Upper lobe of left lung (tissue), 6 donors: ENCODE results near the gene EPHB1. TPM values are rescaled to one million over a fixed set of nuclear protein-coding genes. Genes with fewer than 3 reads are reported as not detected.

ENCODE experiments used
- ATAC-seq, 2 donors: fragments of 200-7000 bp; cut with Tn5 transposase; one replicate each; pipeline ENCODE4 v1.9.1; 2022; ENCODE audit warnings: mild to moderate bottlenecking in 2 of 2, moderate library complexity in 2 of 2; ENCODE audit not compliant: low FRiP score in 2 of 2
- DNase-seq, 2 donors: peaks; one replicate each; pipeline ENCODE4 v3.0.0-alpha.2; 2019 to 2020
- H3K27ac ChIP-seq, 4 donors: fragments of 200-600 bp; sonication (generic); one replicate each; pipeline ENCODE4 v1.5.1; 2016 to 2019
- H3K27me3 ChIP-seq, 4 donors: fragments of 200-600 bp; sonication (generic); one replicate each; pipeline ENCODE4 v1.5.1; 2017 to 2019
- H3K36me3 ChIP-seq, 4 donors: fragments of 200-600 bp; sonication (generic); one replicate each; pipeline ENCODE4 v1.5.1; 2016 to 2019
- H3K4me1 ChIP-seq, 4 donors: fragments of 200-600 bp; sonication (generic); one replicate each; pipeline ENCODE4 v1.5.1; 2018 to 2019
- H3K4me3 ChIP-seq, 4 donors: fragments of 200-600 bp; sonication (generic); one replicate each; pipeline ENCODE4 v1.5.1; 2017 to 2019; ENCODE audit warnings: mild to moderate bottlenecking in 2 of 4, moderate library complexity in 1 of 4
- H3K9me3 ChIP-seq, 4 donors: fragments of 200-600 bp; sonication (generic); one replicate each; pipeline ENCODE4 v1.5.1; 2018 to 2019
- EP300 ChIP-seq, 4 donors: sonication (generic); formaldehyde crosslinking; IDR thresholded peaks; one replicate each; pipeline ENCODE4 v1.5.1; 2017; ENCODE audit warnings: antibody characterized with exemption in 4 of 4, control low read depth in 2 of 4
- POLR2A ChIP-seq, 4 donors: fragments of 450-650 bp; IDR thresholded peaks; one replicate each; pipeline ENCODE4 v1.5.1; 2016 to 2017; ENCODE audit warnings: antibody characterized with exemption in 4 of 4, mild to moderate bottlenecking in 2 of 4
- POLR2AphosphoS5 ChIP-seq, 2 donors: sonication (generic); formaldehyde crosslinking; IDR thresholded peaks; one replicate each; pipeline ENCODE4 v1.5.1; 2017; ENCODE audit warnings: antibody characterized with exemption in 2 of 2
- WGBS, 2 donors: methylation state at CpG; one replicate each; pipeline ENCODE4 v1.1.5; 2017 to 2018; 5-methylcytosine and 5-hydroxymethylcytosine counted together
- total RNA-seq, 6 donors: library from RNA; depleted of rRNA in 4 of 6; stranded (reverse); fragments of >200 nt in 4 of 6; gene quantifications; one replicate each; pipeline versions ENCODE4 v1.1.0 to v1.2.1, GENCODE V29; 2016 to 2021
- TF ChIP-seq, protein P1 (sequence below), 6 experiments: fragments of 450-650 bp in 4 of 6; fragments of 200-600 bp in 2 of 6; sonication (generic) in 2 of 6; IDR thresholded peaks; one replicate each; pipeline ENCODE4 v1.5.1; 2016 to 2019; ENCODE audit warnings: antibody characterized with exemption in 6 of 6
- donor health status: DM: no; HTN: no; CAD: no; lungs with moderate emphysema.
- donor health status: DM: no; HTN: yes; CAD: no; lungs with severe emphysema.

Gene EPHB1
- total RNA-seq, 6 donors from 2014 or later, result 1.3 to 14.6 (median 2.4) TPM; not detected in 1

DNA sequence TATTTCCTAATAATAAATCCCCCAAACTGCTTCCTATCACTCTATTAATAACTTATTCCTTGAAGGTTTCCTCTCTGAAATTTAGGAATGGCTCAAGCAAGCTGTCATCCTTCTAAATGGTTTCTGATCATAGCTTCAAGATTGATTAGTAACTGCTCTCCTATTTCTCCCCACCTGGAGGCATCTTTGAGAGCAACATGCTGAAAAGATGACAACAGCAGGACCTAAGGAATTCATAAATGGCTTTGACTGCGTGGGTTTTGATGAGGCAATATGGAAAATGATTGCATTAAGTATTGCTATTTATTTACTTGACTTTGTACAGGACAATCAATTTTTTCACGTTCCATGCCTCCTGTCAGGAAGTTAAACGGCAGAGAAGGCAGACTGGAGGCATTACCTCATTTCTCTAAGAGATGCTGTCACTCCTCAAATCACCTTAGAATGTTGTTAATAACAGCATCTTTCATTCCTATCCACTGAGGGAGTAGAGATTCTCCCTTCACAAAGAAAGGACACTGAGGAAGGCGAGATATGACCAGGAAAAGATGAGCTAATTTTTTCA, 256.4 kb downstream of the EPHB1 start:
- no peak overlapping the region for H3K27ac ChIP-seq
- H3K4me3 ChIP-seq, result no peak overlapping the region
- DNase-seq (no peak), ATAC-seq (no peak)
- no peaks in the 10 kb centered on the region for H3K9me3 ChIP-seq
- no peaks in the 10 kb centered on the region for H3K4me1 ChIP-seq
- WGBS, 2 donors, result 79% methylated on average over 4 of the region's 4 CpGs
- H3K36me3 ChIP-seq, result no peaks in the 10 kb centered on the region
- no peak for TF ChIP-seq EP300 (IDR thresholded peaks at IDR 0.05)
- TF ChIP-seq POLR2AphosphoS5 (IDR thresholded peaks at IDR 0.05), result no peak
- TF ChIP-seq, protein P1, sequence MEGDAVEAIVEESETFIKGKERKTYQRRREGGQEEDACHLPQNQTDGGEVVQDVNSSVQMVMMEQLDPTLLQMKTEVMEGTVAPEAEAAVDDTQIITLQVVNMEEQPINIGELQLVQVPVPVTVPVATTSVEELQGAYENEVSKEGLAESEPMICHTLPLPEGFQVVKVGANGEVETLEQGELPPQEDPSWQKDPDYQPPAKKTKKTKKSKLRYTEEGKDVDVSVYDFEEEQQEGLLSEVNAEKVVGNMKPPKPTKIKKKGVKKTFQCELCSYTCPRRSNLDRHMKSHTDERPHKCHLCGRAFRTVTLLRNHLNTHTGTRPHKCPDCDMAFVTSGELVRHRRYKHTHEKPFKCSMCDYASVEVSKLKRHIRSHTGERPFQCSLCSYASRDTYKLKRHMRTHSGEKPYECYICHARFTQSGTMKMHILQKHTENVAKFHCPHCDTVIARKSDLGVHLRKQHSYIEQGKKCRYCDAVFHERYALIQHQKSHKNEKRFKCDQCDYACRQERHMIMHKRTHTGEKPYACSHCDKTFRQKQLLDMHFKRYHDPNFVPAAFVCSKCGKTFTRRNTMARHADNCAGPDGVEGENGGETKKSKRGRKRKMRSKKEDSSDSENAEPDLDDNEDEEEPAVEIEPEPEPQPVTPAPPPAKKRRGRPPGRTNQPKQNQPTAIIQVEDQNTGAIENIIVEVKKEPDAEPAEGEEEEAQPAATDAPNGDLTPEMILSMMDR (IDR thresholded peaks at IDR 0.05), result no peak
- no peak for TF ChIP-seq POLR2A (IDR thresholded peaks at IDR 0.05)
- H3K27me3 ChIP-seq, result no peaks in the 10 kb centered on the region

DNA sequence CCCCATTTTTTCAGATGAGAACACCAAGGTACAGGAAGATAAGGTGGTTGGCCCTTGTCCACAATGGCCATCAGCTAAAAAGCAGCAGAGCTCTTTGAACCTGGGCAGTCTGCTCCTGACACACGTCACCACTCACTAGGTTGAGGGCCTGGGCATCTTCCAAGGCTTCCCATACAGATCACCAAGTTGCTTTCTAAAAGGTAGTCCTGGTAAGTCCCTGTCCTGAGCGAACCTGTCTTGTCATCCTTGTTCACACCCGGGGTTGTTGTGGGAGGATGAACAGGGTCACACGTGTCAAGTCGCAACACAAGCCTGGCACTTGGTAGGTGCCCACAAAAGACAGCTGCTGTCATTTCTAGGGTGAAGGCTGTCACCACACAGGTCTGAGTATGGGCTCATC, 260.4 kb downstream of the EPHB1 start:
- TF ChIP-seq POLR2AphosphoS5 (IDR thresholded peaks at IDR 0.05) (no peak), EP300 (IDR thresholded peaks at IDR 0.05) (no peak), POLR2A (IDR thresholded peaks at IDR 0.05) (no peak)
- TF ChIP-seq, protein P1 (IDR thresholded peaks at IDR 0.05), result no peak
- ATAC-seq, result no peak
- 85 to 88% methylated on average over 4 to 5 of the region's 5 CpGs for WGBS, 2 donors

DNA sequence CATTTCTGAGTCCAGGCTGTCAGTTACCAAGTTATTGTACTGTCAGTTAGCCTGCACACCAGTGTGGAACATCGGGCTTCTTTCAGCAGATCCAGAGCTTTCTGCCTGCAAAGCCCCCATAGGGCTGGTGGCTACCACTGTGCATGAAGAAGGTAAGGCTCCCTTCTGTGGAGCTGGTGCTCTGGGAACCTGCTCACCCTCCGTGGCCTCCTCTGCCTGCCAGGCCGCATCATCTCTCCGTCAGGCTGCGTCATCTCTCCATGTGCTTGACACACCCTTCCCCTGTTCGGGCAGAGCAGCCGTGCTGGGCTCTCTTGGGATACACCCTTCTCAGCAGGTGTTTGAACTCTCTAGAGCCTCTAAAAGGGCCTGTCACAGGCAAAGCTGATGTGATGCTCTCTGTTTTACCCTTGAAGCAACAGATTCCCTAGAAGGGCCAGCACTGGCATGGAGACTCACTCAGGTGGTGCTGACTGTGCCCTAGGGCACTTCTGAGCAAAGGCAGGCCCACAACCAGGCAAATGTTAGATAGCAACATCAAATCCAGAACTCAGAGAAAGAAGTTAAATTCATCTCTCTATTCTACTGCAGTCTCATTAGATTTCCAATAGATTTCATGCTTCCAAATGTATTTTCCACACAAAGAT, 261.1 kb downstream of the EPHB1 start:
- Histone ChIP-seq H3K36me3 (no peaks in the 10 kb centered on the region), H3K27me3 (no peaks in the 10 kb centered on the region), H3K27ac (no peak overlapping the region), H3K9me3 (no peaks in the 10 kb centered on the region), H3K4me1 (no peaks in the 10 kb centered on the region), H3K4me3 (no peak overlapping the region)
- ATAC-seq (no peak), DNase-seq (no peak)
- WGBS, 2 donors, result 71 to 80% methylated on average over 6 to 7 of the region's 7 CpGs
- TF ChIP-seq, protein P1 (IDR thresholded peaks at IDR 0.05), result no peak
- no peak for TF ChIP-seq POLR2A (IDR thresholded peaks at IDR 0.05)
- TF ChIP-seq POLR2AphosphoS5 (IDR thresholded peaks at IDR 0.05), result no peak
- TF ChIP-seq EP300 (IDR thresholded peaks at IDR 0.05), result no peak

More for the DNA sequence above, 260.4 kb downstream of the EPHB1 start:
- Histone ChIP-seq H3K27me3 (no peaks in the 10 kb centered on the region), H3K4me1 (no peaks in the 10 kb centered on the region), H3K27ac (no peak overlapping the region), H3K36me3 (no peaks in the 10 kb centered on the region), H3K4me3 (no peak overlapping the region), H3K9me3 (no peaks in the 10 kb centered on the region)
- no peak for DNase-seq

DNA sequence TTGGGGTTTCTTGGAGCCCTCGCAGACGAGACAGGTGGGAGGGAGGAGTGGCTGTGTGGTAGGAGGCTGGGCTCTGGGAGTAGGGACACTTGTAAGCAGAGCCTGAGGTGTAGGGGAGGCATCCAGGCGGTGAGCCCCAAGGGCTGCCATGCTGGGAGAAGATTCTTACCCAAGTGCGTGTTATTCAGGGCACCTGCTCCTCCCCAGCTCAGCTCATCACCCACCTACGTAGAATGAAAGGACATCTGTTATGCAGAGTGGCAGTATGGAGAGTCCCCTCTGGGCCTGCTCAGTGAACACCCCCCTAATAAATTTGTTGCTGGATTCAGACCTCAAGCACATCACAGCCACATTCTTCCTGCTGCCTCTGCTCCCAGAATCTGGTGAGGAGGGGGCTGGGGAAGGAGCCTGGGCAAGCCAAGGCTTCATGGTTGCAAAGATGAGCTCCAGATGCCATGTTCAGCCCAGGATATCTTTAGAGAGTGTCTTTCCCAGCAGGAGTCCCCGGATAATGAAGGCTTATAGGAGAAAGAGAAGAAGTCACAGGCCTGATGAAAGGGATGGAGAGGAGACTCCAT, 261.8 kb downstream of the EPHB1 start:
- DNase-seq (no peak), ATAC-seq (peak in 1 of 2 donors; percentile 21)
- H3K36me3 ChIP-seq, result no peaks in the 10 kb centered on the region
- WGBS, 2 donors, result 74 to 78% methylated on average over 6 of the region's 6 CpGs
- no peaks in the 10 kb centered on the region for H3K4me1 ChIP-seq
- H3K27ac ChIP-seq, result no peak overlapping the region
- H3K4me3 ChIP-seq, result no peak overlapping the region
- no peaks in the 10 kb centered on the region for H3K27me3 ChIP-seq
- no peaks in the 10 kb centered on the region for H3K9me3 ChIP-seq
- TF ChIP-seq, protein P1 (IDR thresholded peaks at IDR 0.05), result no peak
- TF ChIP-seq POLR2A (IDR thresholded peaks at IDR 0.05), result no peak
- no peak for TF ChIP-seq EP300 (IDR thresholded peaks at IDR 0.05)
- TF ChIP-seq POLR2AphosphoS5 (IDR thresholded peaks at IDR 0.05), result no peak
